GM12878 (cell line): Measurements from ENCODE around the gene NHERF1.

Experiments used
- CTCF ChIP-seq, 3 experiments: IDR thresholded peaks in 2 of 3; conservative IDR thresholded peaks in 1 of 3; 2 replicates each; pipeline ENCODE4 v1.5.1; 2011; ENCODE audit warnings: low read depth in 3 of 3, low read length in 3 of 3, mild to moderate bottlenecking in 3 of 3, control low read depth in 2 of 3, moderate library complexity in 2 of 3, inconsistent platforms in 1 of 3, mixed read lengths in 1 of 3; ENCODE audit not compliant: control insufficient read depth in 2 of 3, insufficient read depth in 1 of 3; ENCODE audit errors: extremely low read depth in 1 of 3
- EZH2 ChIP-seq: IDR thresholded peaks from 2 replicates; pipeline ENCODE4 v1.6.1; 2012; ENCODE audit warnings: low read depth, mild to moderate bottlenecking, control low read depth, inconsistent platforms, low read length, borderline replicate concordance; ENCODE audit not compliant: control insufficient read depth
- STAT3 ChIP-seq: IDR thresholded peaks from 2 replicates; pipeline ENCODE4 v1.6.1; 2011; ENCODE audit warnings: low read depth, low read length, improper control_type of control experiment
- USF2 ChIP-seq: IDR thresholded peaks from 2 replicates; pipeline ENCODE4 v1.6.1; 2011; ENCODE audit warnings: low read depth, low read length, improper control_type of control experiment, borderline replicate concordance
- ZBTB33 ChIP-seq: fragments of 450-650 bp; IDR thresholded peaks from 2 replicates; pipeline ENCODE4 v1.6.1; 2017; ENCODE audit warnings: mild to moderate bottlenecking

- no peak for TF ChIP-seq STAT3
- TF ChIP-seq CTCF (IDR thresholded peaks at IDR 0.05 in 2 of 3, conservative IDR thresholded peaks at IDR 0.05 in 1 of 3; ENCODE audit: control insufficient read depth in 2 of 3, extremely low read depth in 1 of 3, insufficient read depth in 1 of 3, low read depth in 3 of 3, low read length in 3 of 3) = no peak
- TF ChIP-seq ZBTB33 = no peak
- no peak for TF ChIP-seq USF2
- no peak for TF ChIP-seq EZH2
Measured at GRCh38 chr17:74732042-74732867, 16.2 kb upstream of the NHERF1 start.
